ENCODE measurements around the gene NTMT2.
"Not testable (repeated sequence)": the region's sequence is repeated elsewhere in the genome, so short reads cannot be mapped to it uniquely, and the experiment has no call there.

Gene NTMT2

DNA sequence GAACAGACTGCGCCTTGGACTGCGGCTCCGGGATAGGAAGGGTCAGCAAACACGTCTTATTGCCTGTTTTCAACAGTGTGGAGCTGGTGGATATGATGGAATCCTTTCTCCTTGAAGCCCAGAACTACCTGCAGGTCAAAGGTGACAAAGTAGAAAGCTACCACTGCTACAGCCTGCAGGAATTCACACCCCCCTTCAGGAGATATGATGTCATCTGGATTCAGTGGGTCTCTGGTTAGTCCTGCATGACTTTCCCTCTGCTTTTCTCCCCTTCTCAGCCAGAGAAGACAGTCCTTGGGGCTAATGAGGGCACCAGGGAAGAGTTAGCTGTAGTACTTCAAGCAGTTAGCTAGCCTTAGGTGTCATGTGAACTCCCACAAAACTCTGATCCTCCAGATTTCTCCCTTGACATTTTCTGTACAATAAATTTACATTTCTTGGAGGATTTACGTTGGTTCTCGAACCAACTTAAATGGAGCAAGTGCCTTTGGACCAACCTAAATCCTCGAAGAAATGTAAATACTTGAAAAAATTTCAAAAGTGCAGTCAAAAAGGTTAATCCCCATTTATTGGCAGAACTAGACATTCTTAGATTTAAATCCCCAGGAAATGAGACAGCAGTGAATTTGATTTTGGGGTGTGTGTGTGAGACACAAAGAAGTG is 20.9 kb downstream of the NTMT2 start:
- no peak for TF ChIP-seq CTCF (conservative IDR thresholded peaks at IDR 0.05; ENCODE audit: low read depth, low read length)
- no peak for DNase-seq (ENCODE audit: low read depth)
- no peak overlapping the region for H3K4me3 ChIP-seq (ENCODE audit: low read depth, low read length)

GRCh38 chr1:170168265-170168664 is 22.5 kb downstream of the NTMT2 start:
- peak; percentile 71 for DNase-seq (ENCODE audit: low read depth)
- no peak for TF ChIP-seq CTCF (conservative IDR thresholded peaks at IDR 0.05; ENCODE audit: low read depth, low read length)
- H3K4me3 ChIP-seq (ENCODE audit: low read depth, low read length), result peak overlapping the region; percentile 49

DNA sequence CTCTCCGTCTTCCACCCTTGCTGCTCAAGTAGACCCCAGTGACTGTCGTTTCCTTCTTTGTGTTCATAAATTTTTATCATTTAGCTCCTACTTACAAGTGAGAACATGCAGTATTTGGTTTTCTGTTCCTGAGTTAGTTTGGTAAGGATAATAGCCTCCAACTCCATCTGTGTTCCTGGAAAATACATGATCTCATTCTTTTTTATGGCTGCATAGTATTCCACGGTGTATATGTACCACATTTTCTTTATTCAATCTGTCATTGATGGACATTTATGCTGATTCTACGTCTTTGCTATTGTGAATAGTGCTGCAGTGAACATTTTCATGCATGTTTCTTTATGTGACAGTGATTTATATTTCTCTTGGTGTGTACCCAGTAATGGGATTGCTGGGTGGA is 24.8 kb downstream of the NTMT2 start:
- not testable (repeated sequence) for H3K4me3 ChIP-seq (ENCODE audit: low read depth, low read length); DNase-seq (ENCODE audit: low read depth)

GRCh38 chr1:170174395-170174794 is 28.6 kb downstream of the NTMT2 start:
- DNase-seq (ENCODE audit: low read depth), result no peak
- no peak overlapping the region for H3K4me3 ChIP-seq (ENCODE audit: low read depth, low read length)
- no peak for TF ChIP-seq CTCF (conservative IDR thresholded peaks at IDR 0.05; ENCODE audit: low read depth, low read length)

GRCh38 chr1:170175041-170175440 is 29.3 kb downstream of the NTMT2 start:
- H3K4me3 ChIP-seq (ENCODE audit: low read depth, low read length), result no peak overlapping the region
- peak; percentile 23 for DNase-seq (ENCODE audit: low read depth)
- TF ChIP-seq CTCF (conservative IDR thresholded peaks at IDR 0.05; ENCODE audit: low read depth, low read length), result no peak

DNA sequence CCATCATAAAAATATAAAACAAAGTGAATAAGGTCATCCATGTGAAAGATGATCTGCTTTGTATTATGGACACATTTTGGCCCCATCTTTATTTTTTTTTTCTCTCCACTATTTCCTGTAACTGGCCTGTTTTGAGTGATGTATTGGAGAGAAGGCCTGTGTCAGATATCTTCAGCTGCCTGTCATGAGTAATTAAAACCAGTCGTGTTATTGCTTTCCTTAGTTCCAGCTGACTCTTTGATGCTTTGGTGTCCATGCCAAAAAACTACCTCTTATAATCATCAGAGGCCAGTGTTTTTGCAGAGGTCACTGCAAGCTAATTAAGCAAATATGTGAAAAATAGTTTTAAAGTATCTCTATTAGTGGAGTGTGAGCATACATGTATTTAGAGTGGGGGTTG is 29.7 kb downstream of the NTMT2 start:
- no peak for DNase-seq (ENCODE audit: low read depth)
- H3K4me3 ChIP-seq (ENCODE audit: low read depth, low read length), result no peak overlapping the region
- no peak for TF ChIP-seq CTCF (conservative IDR thresholded peaks at IDR 0.05; ENCODE audit: low read depth, low read length)

DNA sequence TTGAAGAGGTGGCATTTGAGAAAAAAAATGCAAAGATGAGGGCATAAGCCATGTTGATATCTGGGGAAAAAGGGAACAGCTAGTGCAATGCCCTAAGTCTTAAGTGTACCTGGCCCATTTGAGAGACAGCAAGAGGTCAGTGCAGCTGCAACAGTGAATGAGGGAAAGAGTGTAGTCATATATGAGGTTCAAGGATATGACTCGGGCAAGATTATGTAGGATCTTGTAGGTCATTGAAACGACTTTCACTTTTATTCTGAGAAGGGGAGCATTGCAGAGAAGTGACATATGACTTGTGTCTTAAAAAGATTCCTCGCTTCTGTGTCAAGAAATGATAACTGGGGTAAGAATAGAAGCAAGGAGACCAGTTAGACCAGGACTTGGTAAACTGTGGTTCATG is 31.0 kb downstream of the NTMT2 start:
- TF ChIP-seq CTCF (conservative IDR thresholded peaks at IDR 0.05; ENCODE audit: low read depth, low read length), result no peak
- DNase-seq (ENCODE audit: low read depth), result no peak
- no peak overlapping the region for H3K4me3 ChIP-seq (ENCODE audit: low read depth, low read length)

All from choroid plexus epithelial cell (primary cell).